ENCODE data around the gene ADAMTSL4. TPM values are rescaled to one million over a fixed set of nuclear protein-coding genes. Genes with fewer than 3 reads are reported as not detected.

ADAMTSL4 gene
- total RNA-seq, 1 donor from 2014 or later, result not detected

DNA sequence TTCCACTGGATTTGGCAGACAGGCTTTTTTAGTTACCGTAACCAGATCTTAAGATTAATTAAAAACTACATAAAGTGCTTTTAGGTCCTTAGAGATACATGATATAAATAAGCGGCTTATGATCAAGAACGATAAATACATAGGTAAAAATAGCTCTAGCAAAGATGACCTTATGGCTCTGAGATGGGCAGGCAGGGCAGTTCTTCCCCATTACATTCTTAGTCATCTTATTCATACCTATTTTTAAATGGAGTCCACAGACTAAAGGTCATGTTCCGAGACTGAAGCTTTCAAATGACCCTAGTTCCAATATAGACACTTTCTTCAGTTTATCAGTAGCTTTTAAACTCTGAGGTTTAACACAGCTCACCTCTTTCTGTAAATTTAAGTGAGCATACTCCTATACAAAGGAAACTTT is 25.9 kb downstream of the ADAMTSL4 start:
- Mint-ChIP-seq H3K27me3 (ENCODE audit: insufficient read depth, low read depth) (peaks cover 2% of the 10 kb centered on the region), H3K4me3 (no peak overlapping the region), H3K27ac (no peak overlapping the region), H3K36me3 (peaks cover 49% of the 10 kb centered on the region), H3K4me1 (peaks cover 35% of the 10 kb centered on the region), H3K9me3 (no peaks in the 10 kb centered on the region)
- no peak for TF ChIP-seq EZH2 (IDR thresholded peaks at IDR 0.05)
- TF ChIP-seq, protein P1, sequence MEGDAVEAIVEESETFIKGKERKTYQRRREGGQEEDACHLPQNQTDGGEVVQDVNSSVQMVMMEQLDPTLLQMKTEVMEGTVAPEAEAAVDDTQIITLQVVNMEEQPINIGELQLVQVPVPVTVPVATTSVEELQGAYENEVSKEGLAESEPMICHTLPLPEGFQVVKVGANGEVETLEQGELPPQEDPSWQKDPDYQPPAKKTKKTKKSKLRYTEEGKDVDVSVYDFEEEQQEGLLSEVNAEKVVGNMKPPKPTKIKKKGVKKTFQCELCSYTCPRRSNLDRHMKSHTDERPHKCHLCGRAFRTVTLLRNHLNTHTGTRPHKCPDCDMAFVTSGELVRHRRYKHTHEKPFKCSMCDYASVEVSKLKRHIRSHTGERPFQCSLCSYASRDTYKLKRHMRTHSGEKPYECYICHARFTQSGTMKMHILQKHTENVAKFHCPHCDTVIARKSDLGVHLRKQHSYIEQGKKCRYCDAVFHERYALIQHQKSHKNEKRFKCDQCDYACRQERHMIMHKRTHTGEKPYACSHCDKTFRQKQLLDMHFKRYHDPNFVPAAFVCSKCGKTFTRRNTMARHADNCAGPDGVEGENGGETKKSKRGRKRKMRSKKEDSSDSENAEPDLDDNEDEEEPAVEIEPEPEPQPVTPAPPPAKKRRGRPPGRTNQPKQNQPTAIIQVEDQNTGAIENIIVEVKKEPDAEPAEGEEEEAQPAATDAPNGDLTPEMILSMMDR (IDR thresholded peaks at IDR 0.05), result no peak
- no peak for TF ChIP-seq EZH2phosphoT487 (IDR thresholded peaks at IDR 0.05)
- Histone ChIP-seq H3K27me3 (no peaks in the 10 kb centered on the region), H3K4me2 (peak overlapping the region; percentile 99), H2AFZ (replicated peaks) (no peak overlapping the region), H3K9ac (no peak overlapping the region), H3K79me2 (ENCODE audit: low read depth) (peaks cover 94% of the 10 kb centered on the region), H3F3A (ENCODE audit: low read depth) (peaks cover 91% of the 10 kb centered on the region), H3K9me3 (ENCODE audit: low read depth) (no peaks in the 10 kb centered on the region), H3K27ac (peak overlapping the region; percentile 56), H3K36me3 (peaks cover 30% of the 10 kb centered on the region), H3K4me3 (peak overlapping the region; percentile 71), H4K20me1 (ENCODE audit: low read depth) (peaks cover 73% of the 10 kb centered on the region), H3K4me1 (peaks cover 26% of the 10 kb centered on the region)
- no peak for DNase-seq (ENCODE audit: low spot score)

DNA sequence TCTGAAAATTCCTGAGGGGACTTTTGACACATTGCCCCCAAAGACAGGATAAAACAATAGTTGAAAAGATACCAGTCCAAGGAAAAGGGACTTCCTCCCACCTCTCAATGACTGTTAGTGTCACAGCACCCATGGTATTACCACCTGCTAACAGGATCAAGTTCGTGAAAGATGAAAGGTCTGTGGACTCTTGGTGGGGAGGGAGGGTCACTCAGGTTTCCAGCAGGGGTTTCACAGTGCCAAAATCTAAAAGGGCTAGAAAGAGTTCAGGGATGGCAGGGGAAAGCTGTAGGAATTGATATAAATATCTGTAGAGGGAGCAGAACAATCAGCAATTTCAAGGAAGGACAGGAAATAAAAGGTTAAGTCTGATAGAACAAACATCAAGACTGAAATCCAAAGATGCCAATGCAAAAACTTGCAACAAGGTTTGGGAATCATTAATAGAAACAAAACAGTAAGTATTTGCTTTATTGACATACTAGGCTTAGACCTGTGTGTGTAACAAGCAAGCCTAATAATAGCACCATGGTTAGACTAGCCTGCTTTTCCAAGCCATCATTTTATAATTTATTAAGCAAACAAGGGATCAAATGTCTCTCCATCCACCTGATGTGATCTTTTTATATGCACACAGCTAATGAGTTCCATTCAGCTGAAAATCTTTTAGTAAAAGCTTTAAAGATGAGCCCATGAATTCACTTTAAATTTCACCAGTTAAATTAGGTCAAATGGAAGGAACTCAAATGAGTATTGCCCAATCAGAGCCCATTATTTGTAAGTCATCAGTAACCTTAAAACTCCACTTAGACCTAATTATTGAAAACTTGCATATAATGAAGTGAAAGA is 26.5 kb downstream of the ADAMTSL4 start:
- Histone ChIP-seq H3K4me1 (peaks cover 30% of the 10 kb centered on the region), H2AFZ (replicated peaks) (no peak overlapping the region), H3K4me3 (peak overlapping the region; percentile 71), H3K4me2 (peak overlapping the region; percentile 99), H4K20me1 (ENCODE audit: low read depth) (peaks cover 68% of the 10 kb centered on the region), H3K27ac (peak overlapping the region; percentile 45), H3K9me3 (ENCODE audit: low read depth) (no peaks in the 10 kb centered on the region), H3K9ac (peak overlapping the region; percentile 97), H3K79me2 (ENCODE audit: low read depth) (peaks cover 93% of the 10 kb centered on the region), H3F3A (ENCODE audit: low read depth) (peaks cover 90% of the 10 kb centered on the region), H3K27me3 (no peaks in the 10 kb centered on the region), H3K36me3 (peaks cover 30% of the 10 kb centered on the region)
- Mint-ChIP-seq H3K27me3 (ENCODE audit: insufficient read depth, low read depth) (peaks cover 2% of the 10 kb centered on the region), H3K27ac (no peak overlapping the region), H3K4me3 (peak overlapping the region; percentile 77), H3K4me1 (peaks cover 39% of the 10 kb centered on the region), H3K36me3 (peaks cover 51% of the 10 kb centered on the region), H3K9me3 (no peaks in the 10 kb centered on the region)
- no peak for DNase-seq (ENCODE audit: low spot score)
- TF ChIP-seq EZH2 (IDR thresholded peaks at IDR 0.05) (no peak), EZH2phosphoT487 (IDR thresholded peaks at IDR 0.05) (no peak)
- TF ChIP-seq, protein P1 (IDR thresholded peaks at IDR 0.05), result no peak

DNA sequence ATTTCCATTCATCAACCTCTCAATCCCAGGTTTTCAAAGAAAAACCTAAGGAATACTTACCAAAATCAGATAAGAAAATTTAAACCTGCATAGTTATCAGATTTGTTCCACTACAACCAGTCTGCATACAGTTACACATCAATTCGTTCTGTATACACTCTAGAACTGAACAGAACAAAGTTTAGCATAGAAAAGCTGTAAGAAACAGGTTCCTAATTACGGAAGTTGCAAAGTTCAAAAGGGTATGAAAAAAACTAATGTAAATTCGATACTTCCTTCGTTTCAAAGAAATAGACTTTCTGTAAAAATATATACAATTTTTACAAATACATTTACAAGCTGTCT is 27.1 kb downstream of the ADAMTSL4 start:
- peaks cover 84% of the 10 kb centered on the region for H3F3A ChIP-seq (ENCODE audit: low read depth)
- peaks cover 30% of the 10 kb centered on the region for H3K36me3 ChIP-seq
- H3K9ac ChIP-seq, result peak overlapping the region; percentile 97
- Mint-ChIP-seq H3K36me3 (peaks cover 48% of the 10 kb centered on the region), H3K27me3 (ENCODE audit: insufficient read depth, low read depth) (peaks cover 2% of the 10 kb centered on the region), H3K9me3 (no peaks in the 10 kb centered on the region), H3K27ac (no peak overlapping the region), H3K4me3 (peak overlapping the region; percentile 96), H3K4me1 (peaks cover 41% of the 10 kb centered on the region)
- no peak for DNase-seq (ENCODE audit: low spot score)
- TF ChIP-seq EZH2 (IDR thresholded peaks at IDR 0.05), result no peak
- TF ChIP-seq, protein P1 (IDR thresholded peaks at IDR 0.05), result no peak
- no peak for TF ChIP-seq EZH2phosphoT487 (IDR thresholded peaks at IDR 0.05)
- no peaks in the 10 kb centered on the region for H3K27me3 ChIP-seq
- peak overlapping the region; percentile 71 for H3K4me3 ChIP-seq
- peaks cover 30% of the 10 kb centered on the region for H3K4me1 ChIP-seq
- H3K9me3 ChIP-seq (ENCODE audit: low read depth), result no peaks in the 10 kb centered on the region
- H3K79me2 ChIP-seq (ENCODE audit: low read depth), result peaks cover 92% of the 10 kb centered on the region
- H2AFZ ChIP-seq (replicated peaks), result no peak overlapping the region
- peaks cover 64% of the 10 kb centered on the region for H4K20me1 ChIP-seq (ENCODE audit: low read depth)
- H3K27ac ChIP-seq, result no peak overlapping the region
- peak overlapping the region; percentile 99 for H3K4me2 ChIP-seq

Data from neural progenitor cell (in vitro differentiated cells).